IgD-negative memory B cell (primary cell): ENCODE measurements around the gene KBTBD13. TPM values are rescaled to one million over a fixed set of nuclear protein-coding genes. Genes with fewer than 3 reads are reported as not detected.
A peak's percentile ranks its signal among the peaks of the same experiment; 100 is the strongest.
"Not testable (repeated sequence)": the region's sequence is repeated elsewhere in the genome, so short reads cannot be mapped to it uniquely, and the experiment has no call there.

Experiments used
- H3K27ac Mint-ChIP-seq, 3 donors: one replicate each; pipeline ENCODE4 v1.8.0; 2020 to 2022; ENCODE audit warnings: mild to moderate bottlenecking in 3 of 3, mixed read lengths in 3 of 3, moderate library complexity in 1 of 3
- H3K27me3 Mint-ChIP-seq: one replicate; pipeline ENCODE4 v1.8.0; 2021; ENCODE audit warnings: mixed read lengths
- H3K36me3 Mint-ChIP-seq: one replicate; pipeline ENCODE4 v1.8.0; 2020; ENCODE audit warnings: mild to moderate bottlenecking, mixed read lengths
- H3K4me1 Mint-ChIP-seq, 3 donors: one replicate each; pipeline ENCODE4 v1.8.0; 2020 to 2022; ENCODE audit warnings: mixed read lengths in 3 of 3, mild to moderate bottlenecking in 1 of 3
- H3K4me3 Mint-ChIP-seq, 4 donors: one replicate each; pipeline ENCODE4 v1.8.0; 2020 to 2022; ENCODE audit warnings: mild to moderate bottlenecking in 4 of 4, mixed read lengths in 4 of 4, moderate library complexity in 3 of 4
- H3K9me3 Mint-ChIP-seq, 3 donors: one replicate each; pipeline ENCODE4 v1.8.0; 2020 to 2021; ENCODE audit warnings: mixed read lengths in 3 of 3, mild to moderate bottlenecking in 1 of 3
- polyA plus RNA-seq: library from polyadenylated mRNA; unstranded; fragments of 300-500 nt; fragmentation: Illumina TruSeq; gene quantifications from one replicate; pipeline ENCODE4 v1.2.3, GENCODE V29; 2021

KBTBD13 gene
- polyA plus RNA-seq, 1 donor from 2014 or later: not detected

GRCh38 chr15:65042776-65043327, 33.7 kb upstream of the KBTBD13 start:
- Mint-ChIP-seq H3K27ac (peak overlapping the region in 1 of 3 donors; percentile 2), H3K4me3 (no peak overlapping the region), H3K27me3 (no peaks in the 10 kb centered on the region), H3K9me3 (no peaks in the 10 kb centered on the region), H3K4me1 (no peaks in the 10 kb centered on the region), H3K36me3 (no peaks in the 10 kb centered on the region)

- not testable (repeated sequence) for H3K4me1 Mint-ChIP-seq, H3K9me3 Mint-ChIP-seq, H3K4me3 Mint-ChIP-seq, H3K27ac Mint-ChIP-seq, H3K27me3 Mint-ChIP-seq, H3K36me3 Mint-ChIP-seq
Measured at GRCh38 chr15:65044218-65044617, 32.3 kb upstream of the KBTBD13 start.

- Mint-ChIP-seq H3K27ac (no peak within 1 kb of the TSS), H3K36me3 (no peaks in the 10 kb centered on the region), H3K9me3 (no peaks in the 10 kb centered on the region), H3K4me1 (peaks cover 7 to 9% (median 7%) of the 10 kb centered on the region in 3 donors), H3K4me3 (peak within 1 kb of the TSS in 1 of 4 donors; percentile 39), H3K27me3 (no peaks in the 10 kb centered on the region)
Measured at GRCh38 chr15:65044724-65045481, 31.6 kb upstream of the KBTBD13 start, which contains the start of gene SLC51B. SLC51B (plus strand) TSS chr15:65045387; CDS start chr15:65050005, 4,618 bp downstream.

GRCh38 chr15:65048241-65048640, 28.3 kb upstream of the KBTBD13 start:
- Mint-ChIP-seq H3K4me3 (no peak overlapping the region), H3K36me3 (no peaks in the 10 kb centered on the region), H3K9me3 (no peaks in the 10 kb centered on the region), H3K27me3 (no peaks in the 10 kb centered on the region), H3K4me1 (peaks cover 12 to 18% (median 14%) of the 10 kb centered on the region in 3 donors), H3K27ac (peak overlapping the region in 1 of 3 donors; percentile 46)

GRCh38 chr15:65049418-65049840, 27.1 kb upstream of the KBTBD13 start:
- Mint-ChIP-seq H3K27me3 (no peaks in the 10 kb centered on the region), H3K9me3 (no peaks in the 10 kb centered on the region), H3K36me3 (no peaks in the 10 kb centered on the region)

GRCh38 chr15:65050270-65050669, 26.3 kb upstream of the KBTBD13 start:
- Mint-ChIP-seq H3K27ac (peak overlapping the region in 2 of 3 donors; percentile 75 to 89), H3K36me3 (no peaks in the 10 kb centered on the region), H3K4me3 (peak overlapping the region; percentile 60 to 89 (median 79)), H3K9me3 (no peaks in the 10 kb centered on the region), H3K27me3 (no peaks in the 10 kb centered on the region), H3K4me1 (peaks cover 12 to 18% (median 14%) of the 10 kb centered on the region in 3 donors)

More at GRCh38 chr15:65049418-65049840, 27.1 kb upstream of the KBTBD13 start:
- peaks cover 12 to 18% (median 14%) of the 10 kb centered on the region in 3 donors for H3K4me1 Mint-ChIP-seq
- H3K27ac Mint-ChIP-seq: peak overlapping the region; percentile 39 to 84 (median 75)
- peak overlapping the region; percentile 60 to 89 (median 79) for H3K4me3 Mint-ChIP-seq

- Mint-ChIP-seq H3K36me3 (no peaks in the 10 kb centered on the region), H3K4me3 (peak overlapping the region in 1 of 4 donors; percentile 35), H3K27ac (peak overlapping the region in 2 of 3 donors; percentile 56 to 61), H3K27me3 (no peaks in the 10 kb centered on the region), H3K9me3 (no peaks in the 10 kb centered on the region), H3K4me1 (peaks cover 12 to 18% (median 14%) of the 10 kb centered on the region in 3 donors)
Measured at GRCh38 chr15:65051266-65051665, 25.3 kb upstream of the KBTBD13 start.

GRCh38 chr15:65052956-65053355, 23.6 kb upstream of the KBTBD13 start:
- Mint-ChIP-seq H3K27ac (no peak overlapping the region), H3K27me3 (no peaks in the 10 kb centered on the region), H3K4me1 (peaks cover 12 to 18% (median 14%) of the 10 kb centered on the region in 3 donors), H3K9me3 (no peaks in the 10 kb centered on the region), H3K36me3 (no peaks in the 10 kb centered on the region), H3K4me3 (no peak overlapping the region)

GRCh38 chr15:65054333-65055200, 22.0 kb upstream of the KBTBD13 start:
- H3K4me3 Mint-ChIP-seq: peak overlapping the region in 1 of 4 donors; percentile 69
- peaks cover 7 to 12% (median 10%) of the 10 kb centered on the region in 3 donors for H3K4me1 Mint-ChIP-seq
- no peaks in the 10 kb centered on the region for H3K36me3 Mint-ChIP-seq
- H3K9me3 Mint-ChIP-seq: no peaks in the 10 kb centered on the region
- H3K27ac Mint-ChIP-seq: peak overlapping the region in 1 of 3 donors; percentile 32
- no peaks in the 10 kb centered on the region for H3K27me3 Mint-ChIP-seq

GRCh38 chr15:65055201-65055870, 21.2 kb upstream of the KBTBD13 start:
- H3K9me3 Mint-ChIP-seq: no peaks in the 10 kb centered on the region
- H3K4me3 Mint-ChIP-seq: no peak overlapping the region
- peak overlapping the region in 1 of 3 donors; percentile 87 for H3K27ac Mint-ChIP-seq
- H3K4me1 Mint-ChIP-seq: peaks cover 2 to 5% (median 2%) of the 10 kb centered on the region in 3 donors
- H3K36me3 Mint-ChIP-seq: no peaks in the 10 kb centered on the region
- no peaks in the 10 kb centered on the region for H3K27me3 Mint-ChIP-seq

- Mint-ChIP-seq H3K27ac (no peak overlapping the region), H3K36me3 (no peaks in the 10 kb centered on the region), H3K27me3 (no peaks in the 10 kb centered on the region), H3K4me3 (no peak overlapping the region), H3K9me3 (no peaks in the 10 kb centered on the region), H3K4me1 (peaks cover 0 to 3% (median 0%) of the 10 kb centered on the region in 3 donors)
Measured at GRCh38 chr15:65056106-65056505, 20.4 kb upstream of the KBTBD13 start.

- no peaks in the 10 kb centered on the region for H3K4me1 Mint-ChIP-seq
- no peaks in the 10 kb centered on the region for H3K9me3 Mint-ChIP-seq
- H3K4me3 Mint-ChIP-seq: no peak overlapping the region
- H3K27ac Mint-ChIP-seq: no peak overlapping the region
- H3K36me3 Mint-ChIP-seq: no peaks in the 10 kb centered on the region
- no peaks in the 10 kb centered on the region for H3K27me3 Mint-ChIP-seq
Measured at GRCh38 chr15:65056868-65057548, 19.5 kb upstream of the KBTBD13 start.

- no peaks in the 10 kb centered on the region for H3K9me3 Mint-ChIP-seq
- no peak overlapping the region for H3K27ac Mint-ChIP-seq
- H3K36me3 Mint-ChIP-seq: no peaks in the 10 kb centered on the region
Measured at GRCh38 chr15:65057549-65057940, 19.0 kb upstream of the KBTBD13 start.

More at GRCh38 chr15:65057549-65057940, 19.0 kb upstream of the KBTBD13 start:
- Mint-ChIP-seq H3K4me3 (no peak overlapping the region), H3K27me3 (no peaks in the 10 kb centered on the region), H3K4me1 (no peaks in the 10 kb centered on the region)
